ENCODE measurements around the gene HOXA9.
A peak's percentile ranks its signal among the peaks of the same experiment; 100 is the strongest.

Gene HOXA9

GRCh38 chr7:27158436-27159265 is 6.7 kb downstream of the HOXA9 start:
- Mint-ChIP-seq H3K27ac (no peak overlapping the region), H3K9me3 (no peaks in the 10 kb centered on the region), H3K4me3 (peak overlapping the region; percentile 46), H3K4me1 (peaks cover 64% of the 10 kb centered on the region), H3K27me3 (peaks cover 99% of the 10 kb centered on the region)
- ATAC-seq (no peak), DNase-seq (no peak)

DNA sequence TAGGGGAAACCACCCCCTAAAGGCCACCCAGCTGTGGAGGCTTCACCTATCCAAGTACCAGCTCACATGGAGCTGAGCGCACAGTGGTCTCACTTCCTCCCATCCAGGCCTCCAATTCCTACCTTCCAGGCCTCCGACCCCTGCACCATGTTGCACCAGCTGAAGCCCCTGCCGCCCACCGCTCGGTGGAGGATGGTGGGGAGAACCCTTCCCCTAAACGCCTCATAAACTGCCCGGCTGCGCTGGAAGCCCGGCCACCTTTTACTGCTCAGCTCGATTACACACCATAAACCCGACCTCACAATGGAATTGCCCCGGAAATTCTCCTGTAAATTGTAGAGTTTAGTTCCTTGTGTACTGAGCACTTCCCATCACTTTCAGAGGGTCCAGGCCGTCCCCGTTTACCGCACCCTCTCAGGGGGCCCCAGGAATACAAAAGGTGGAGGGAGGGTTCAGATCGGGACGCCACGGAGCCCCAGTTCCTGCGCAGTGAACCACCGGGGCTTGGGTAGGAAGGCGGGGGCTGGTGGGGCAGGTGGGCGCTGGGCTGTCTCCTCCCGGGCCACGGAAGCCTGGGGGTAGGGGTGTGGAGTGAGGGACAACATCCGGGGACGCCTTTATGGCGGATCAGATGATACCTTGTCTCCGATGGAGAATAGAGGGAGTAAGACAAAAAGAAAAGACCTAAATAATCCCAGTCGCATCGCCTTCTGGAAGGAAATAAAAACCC is 7.5 kb downstream of the HOXA9 start:
- Mint-ChIP-seq H3K9me3 (no peaks in the 10 kb centered on the region), H3K4me3 (peak overlapping the region; percentile 46), H3K4me1 (peaks cover 64% of the 10 kb centered on the region), H3K27me3 (peaks cover 99% of the 10 kb centered on the region), H3K27ac (no peak overlapping the region)
- ATAC-seq (no peak), DNase-seq (peak in 1 of 2 donors; percentile 16)

DNA sequence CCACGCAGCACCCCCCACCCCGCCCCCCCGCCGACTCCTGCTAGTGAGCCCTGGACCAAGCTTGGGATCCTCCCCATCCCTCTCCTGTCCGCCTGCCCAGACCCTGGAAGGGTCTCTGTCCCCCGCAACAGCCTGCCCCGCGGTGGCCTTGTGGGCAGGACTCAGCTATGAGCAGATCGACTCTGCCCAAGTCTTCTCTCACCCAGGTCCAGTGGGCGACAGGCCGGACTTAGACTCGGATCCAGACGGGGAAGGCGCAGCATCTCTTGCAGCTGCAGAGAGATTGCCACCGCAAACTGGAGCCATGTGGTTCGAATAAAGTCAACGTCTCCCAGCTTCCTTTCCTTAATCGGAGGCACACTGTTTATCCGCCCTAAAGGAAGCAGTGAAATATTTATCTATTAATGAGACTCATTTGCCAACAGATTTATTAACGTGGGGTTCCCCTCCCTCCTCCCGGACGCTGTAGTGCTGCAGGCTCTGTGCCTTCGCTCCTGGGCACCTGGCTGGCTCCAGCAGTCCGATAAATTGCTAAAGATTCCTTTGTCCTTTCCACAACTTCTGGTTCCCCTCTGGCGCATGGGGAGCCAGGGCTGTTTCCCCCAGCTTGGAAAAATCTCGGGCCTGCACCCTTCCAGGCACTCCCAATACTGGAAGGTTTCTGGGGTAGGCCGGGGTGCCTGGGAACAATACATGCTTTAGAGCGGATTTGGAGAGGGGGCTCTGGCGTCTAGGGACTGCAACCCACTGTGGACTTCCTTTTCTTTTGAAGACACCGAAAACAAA is 8.2 kb downstream of the HOXA9 start:
- Mint-ChIP-seq H3K4me3 (peak overlapping the region in 1 of 2 donors; percentile 69), H3K27ac (no peak overlapping the region)
- DNase-seq = peak in 1 of 2 donors; percentile 13

DNA sequence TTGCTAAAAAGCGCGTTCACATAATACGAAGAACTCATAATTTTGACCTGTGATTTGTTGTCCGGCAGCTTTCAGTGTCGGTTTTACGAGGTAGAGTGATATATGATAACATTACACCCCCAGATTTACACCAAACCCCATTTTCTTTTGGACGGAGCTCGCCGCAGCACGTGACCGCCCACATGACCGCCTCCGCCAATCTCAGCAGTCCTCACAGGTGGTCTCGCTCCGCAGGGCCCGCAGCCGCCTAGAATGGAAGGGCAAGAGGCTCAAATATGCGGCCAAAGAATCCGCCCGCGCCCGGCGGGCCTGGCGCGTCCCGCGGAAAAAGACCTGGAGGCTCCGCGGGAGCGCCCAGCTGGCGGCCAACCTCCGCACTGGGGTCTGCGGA is 8.8 kb downstream of the HOXA9 start, which contains the start of gene HOXA7:
TSS of gene HOXA7 (minus strand) at position 168 of the 391 bp plus-strand sequence. CDS start at position 38, 130 bp downstream.
- DNase-seq (no peak), ATAC-seq (no peak)
- Mint-ChIP-seq H3K27me3 (peaks cover 99% of the 10 kb centered on the region), H3K4me3 (peak within 1 kb of the TSS; percentile 79 to 80), H3K4me1 (peaks cover 75% of the 10 kb centered on the region), H3K27ac (peak within 1 kb of the TSS in 1 of 2 donors; percentile 49), H3K9me3 (no peaks in the 10 kb centered on the region)

More for the DNA sequence above, 8.2 kb downstream of the HOXA9 start:
- H3K9me3 Mint-ChIP-seq = no peaks in the 10 kb centered on the region
- H3K4me1 Mint-ChIP-seq = peaks cover 69% of the 10 kb centered on the region
- no peak for ATAC-seq
- peaks cover 99% of the 10 kb centered on the region for H3K27me3 Mint-ChIP-seq

GRCh38 chr7:27155816-27156507 is 9.4 kb downstream of the HOXA9 start:
- Mint-ChIP-seq H3K4me1 (peaks cover 76% of the 10 kb centered on the region), H3K27me3 (peaks cover 100% of the 10 kb centered on the region), H3K9me3 (no peaks in the 10 kb centered on the region), H3K4me3 (peak overlapping the region; percentile 79 to 80), H3K27ac (peak overlapping the region in 1 of 2 donors; percentile 49)
- DNase-seq (peak in 1 of 2 donors; percentile 48), ATAC-seq (peak; percentile 14)

DNA sequence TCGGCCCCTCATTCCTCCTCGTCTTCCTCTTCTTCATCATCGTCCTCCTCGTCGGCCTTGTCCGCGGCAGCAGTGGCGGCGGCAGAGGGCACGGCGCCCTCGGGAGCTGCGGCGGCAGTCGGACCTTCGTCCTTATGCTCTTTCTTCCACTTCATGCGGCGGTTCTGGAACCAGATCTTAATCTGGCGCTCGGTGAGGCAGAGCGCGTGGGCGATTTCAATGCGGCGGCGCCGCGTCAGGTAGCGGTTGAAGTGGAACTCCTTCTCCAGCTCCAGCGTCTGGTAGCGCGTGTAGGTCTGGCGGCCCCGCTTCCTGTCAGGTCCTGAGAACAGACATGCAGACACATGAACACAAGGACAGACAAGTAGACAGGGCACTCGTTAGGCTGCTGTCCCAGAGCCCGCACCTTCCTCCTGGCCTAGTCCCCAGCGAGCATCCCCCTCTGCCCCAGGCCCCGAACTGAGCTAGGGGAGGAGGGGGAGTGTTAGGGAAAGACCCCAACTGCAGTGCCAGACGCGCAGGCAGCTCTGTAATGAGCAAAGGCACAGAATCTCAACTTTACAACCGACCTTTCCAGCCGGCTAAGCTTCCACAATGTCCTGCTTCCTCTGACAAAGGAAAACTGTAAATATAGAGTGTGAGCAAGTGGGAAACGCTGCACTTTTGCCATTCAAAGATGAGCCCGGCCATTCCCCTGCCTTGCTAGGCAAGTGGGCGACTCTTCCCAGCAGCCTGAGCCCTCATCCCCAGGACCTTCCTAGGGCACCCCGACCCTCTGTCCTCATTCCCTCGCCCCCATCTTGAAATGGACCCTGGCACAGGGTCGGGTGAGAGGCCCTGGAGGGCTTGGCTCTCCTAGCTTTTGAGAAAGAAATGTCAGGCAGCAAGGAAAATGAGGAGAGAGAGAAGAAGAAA is 10.2 kb downstream of the HOXA9 start:
- peaks cover 78% of the 10 kb centered on the region for H3K4me1 Mint-ChIP-seq
- H3K27me3 Mint-ChIP-seq = peaks cover 100% of the 10 kb centered on the region
- ATAC-seq (no peak), DNase-seq (peak in 1 of 2 donors; percentile 48)
- H3K27ac Mint-ChIP-seq = peak overlapping the region in 1 of 2 donors; percentile 49
- H3K9me3 Mint-ChIP-seq = no peaks in the 10 kb centered on the region
- H3K4me3 Mint-ChIP-seq = peak overlapping the region; percentile 64 to 80

GRCh38 chr7:27154369-27154768 is 11.0 kb downstream of the HOXA9 start:
- Mint-ChIP-seq H3K9me3 (no peaks in the 10 kb centered on the region), H3K27ac (peak overlapping the region in 1 of 2 donors; percentile 79), H3K4me3 (peak overlapping the region in 1 of 2 donors; percentile 80), H3K4me1 (peaks cover 72% of the 10 kb centered on the region), H3K27me3 (peaks cover 100% of the 10 kb centered on the region)
- DNase-seq (no peak), ATAC-seq (no peak)

DNA sequence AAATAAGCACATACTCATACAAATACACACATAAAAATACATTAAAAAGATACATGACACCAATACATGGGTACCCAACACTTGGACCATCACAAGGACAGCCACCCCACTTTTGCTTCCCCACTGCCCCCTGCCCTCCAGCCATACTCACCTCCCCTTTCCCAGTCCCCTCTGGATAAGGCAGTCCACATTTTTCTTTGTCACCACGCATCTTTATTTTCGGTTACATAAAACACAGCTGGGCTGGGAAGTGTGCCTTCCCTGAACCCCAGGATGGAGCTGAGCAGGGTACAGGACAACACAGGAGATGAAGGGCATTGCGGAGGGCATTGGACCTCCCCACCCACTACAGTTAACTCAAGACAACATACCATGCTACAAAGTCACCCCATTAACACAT is 11.8 kb downstream of the HOXA9 start:
- no peaks in the 10 kb centered on the region for H3K9me3 Mint-ChIP-seq
- H3K4me3 Mint-ChIP-seq = no peak overlapping the region
- peaks cover 100% of the 10 kb centered on the region for H3K27me3 Mint-ChIP-seq
- H3K27ac Mint-ChIP-seq = no peak overlapping the region
- no peak for ATAC-seq
- DNase-seq = no peak
- H3K4me1 Mint-ChIP-seq = peaks cover 69% of the 10 kb centered on the region

DNA sequence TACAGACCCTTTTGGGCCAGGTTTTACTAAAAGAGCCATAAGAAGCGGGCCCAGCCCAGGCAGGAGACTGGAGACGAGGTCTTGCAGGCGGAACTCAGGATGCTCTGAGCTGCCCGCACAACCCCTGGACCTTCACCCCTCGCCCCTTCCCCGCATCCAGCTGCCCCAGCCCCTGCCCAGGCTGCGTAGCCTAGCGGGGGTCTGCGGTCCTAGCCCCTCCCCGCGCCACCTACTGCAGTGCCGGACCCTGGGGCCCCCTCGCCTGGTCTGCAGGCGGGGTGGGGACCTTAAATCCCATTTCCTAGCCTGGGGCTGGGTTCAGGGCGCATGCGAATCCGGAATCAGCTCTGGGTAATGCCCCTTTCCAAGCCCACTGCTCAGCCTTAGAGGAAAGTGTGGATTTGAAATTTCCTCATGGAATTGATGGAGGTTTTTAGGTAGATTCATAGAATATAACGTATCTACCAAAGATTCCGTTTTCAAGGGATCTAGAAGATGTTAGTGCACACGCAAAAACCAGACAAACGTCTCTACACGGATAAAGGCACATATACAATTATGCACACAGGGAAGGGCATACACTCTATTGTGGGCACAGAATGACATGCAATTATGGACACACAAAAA is 12.4 kb downstream of the HOXA9 start:
- no peak for DNase-seq
- Mint-ChIP-seq H3K4me3 (no peak overlapping the region), H3K9me3 (no peaks in the 10 kb centered on the region), H3K4me1 (peaks cover 69% of the 10 kb centered on the region), H3K27me3 (peaks cover 100% of the 10 kb centered on the region), H3K27ac (no peak overlapping the region)
- ATAC-seq = no peak

GRCh38 chr7:27151931-27152815 is 13.2 kb downstream of the HOXA9 start, which contains the start of gene HOXA3:
TSS of gene HOXA3 (minus strand) at chr7:27152583. CDS start at chr7:27110640, 41,943 bp downstream.
- ATAC-seq = no peak
- Mint-ChIP-seq H3K4me1 (peaks cover 62% of the 10 kb centered on the region), H3K9me3 (no peaks in the 10 kb centered on the region), H3K4me3 (peak within 1 kb of the TSS; percentile 79 to 87), H3K27me3 (peaks cover 100% of the 10 kb centered on the region), H3K27ac (peak within 1 kb of the TSS in 1 of 2 donors; percentile 68)
- DNase-seq = no peak

- no peak for DNase-seq
- H3K4me3 Mint-ChIP-seq = peak overlapping the region; percentile 79 to 87
- ATAC-seq = no peak
- peak overlapping the region in 1 of 2 donors; percentile 68 for H3K27ac Mint-ChIP-seq
- no peaks in the 10 kb centered on the region for H3K9me3 Mint-ChIP-seq
- H3K4me1 Mint-ChIP-seq = peaks cover 58% of the 10 kb centered on the region
- H3K27me3 Mint-ChIP-seq = peaks cover 100% of the 10 kb centered on the region
These were observed 13.9 kb downstream of the HOXA9 start for GRCh38 chr7:27151341-27151930.

- no peak overlapping the region for H3K27ac Mint-ChIP-seq
- H3K27me3 Mint-ChIP-seq = peaks cover 100% of the 10 kb centered on the region
- H3K4me1 Mint-ChIP-seq = peaks cover 52% of the 10 kb centered on the region
- H3K9me3 Mint-ChIP-seq = no peaks in the 10 kb centered on the region
- ATAC-seq = peak; percentile 79
- DNase-seq = peak; percentile 74 to 79
- peak overlapping the region; percentile 79 to 87 for H3K4me3 Mint-ChIP-seq
These were observed 14.6 kb downstream of the HOXA9 start for GRCh38 chr7:27150568-27151340.
